ENCODE measurements around the gene SSC5D.
"Not testable (repeated sequence)": the region's sequence is repeated elsewhere in the genome, so short reads cannot be mapped to it uniquely, and the experiment has no call there.

The SSC5D gene

DNA sequence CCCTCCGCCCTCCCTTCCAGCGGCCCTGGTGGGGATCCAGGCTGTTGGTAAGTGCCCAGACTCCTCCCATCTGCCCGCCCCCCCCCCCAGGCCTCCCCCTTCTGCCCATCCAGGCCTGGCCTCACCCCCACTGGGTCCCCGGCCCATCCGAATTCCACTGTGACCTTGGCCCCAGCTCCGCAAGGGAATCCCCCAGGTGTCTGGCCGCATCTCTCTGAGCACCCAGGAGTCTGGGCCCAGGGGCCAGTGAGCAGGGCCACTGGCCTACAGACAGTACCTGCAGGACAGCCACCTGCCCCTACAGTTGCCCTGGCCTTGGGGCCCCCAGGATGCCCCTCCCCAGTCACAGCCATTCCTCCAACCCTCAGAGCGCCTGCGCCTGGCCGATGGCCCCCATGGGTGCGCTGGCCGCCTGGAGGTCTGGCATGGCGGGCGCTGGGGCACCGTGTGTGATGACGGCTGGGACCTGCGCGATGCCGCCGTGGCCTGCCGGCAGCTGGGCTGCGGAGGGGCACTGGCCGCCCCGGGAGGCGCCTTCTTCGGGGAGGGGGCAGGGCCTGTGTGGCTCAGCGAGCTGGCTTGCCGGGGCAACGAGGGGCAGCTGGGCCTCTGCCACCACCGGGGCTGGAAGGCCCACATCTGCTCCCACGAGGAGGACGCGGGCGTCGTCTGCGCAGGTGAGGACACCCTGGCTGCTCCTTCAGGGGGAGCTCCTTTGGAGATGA lies 912 bp downstream of the SSC5D start:
- DNase-seq = no peak

DNA sequence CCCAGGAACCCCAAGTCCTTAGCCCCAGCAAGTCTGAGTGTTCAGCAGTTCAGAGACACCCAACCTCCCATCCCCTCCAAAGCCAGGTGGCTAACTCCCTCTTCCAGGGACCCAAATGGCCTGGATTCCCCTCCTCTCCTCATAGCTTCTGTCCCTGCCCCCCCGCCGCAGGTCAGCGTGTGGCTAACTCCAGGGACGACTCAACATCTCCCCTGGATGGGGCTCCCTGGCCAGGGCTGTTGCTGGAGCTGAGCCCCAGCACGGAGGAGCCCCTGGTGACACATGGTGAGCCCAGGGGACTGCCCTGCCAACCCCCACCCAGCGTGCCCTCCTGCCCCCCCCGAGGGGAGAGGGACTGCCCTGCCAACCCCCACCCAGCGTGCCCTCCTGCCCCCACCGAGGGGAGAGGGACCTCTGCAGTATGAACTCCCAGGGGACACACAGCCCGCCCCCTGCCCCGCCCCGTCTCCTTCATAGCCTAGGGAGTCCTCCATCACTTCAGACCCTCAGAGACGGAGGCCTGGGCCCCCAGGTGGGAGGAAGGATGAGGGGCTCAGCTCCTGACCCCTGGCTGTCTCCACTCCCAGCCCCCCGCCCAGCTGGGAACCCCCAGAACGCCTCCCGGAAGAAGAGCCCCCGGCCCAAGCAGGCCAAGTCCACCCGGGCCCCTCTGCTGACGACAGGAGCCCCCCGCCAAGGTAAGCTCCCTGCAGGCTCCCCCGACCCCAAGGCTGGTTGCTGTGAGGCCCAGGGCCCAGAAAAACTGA lies 1.7 kb downstream of the SSC5D start:
- DNase-seq = no peak

DNA sequence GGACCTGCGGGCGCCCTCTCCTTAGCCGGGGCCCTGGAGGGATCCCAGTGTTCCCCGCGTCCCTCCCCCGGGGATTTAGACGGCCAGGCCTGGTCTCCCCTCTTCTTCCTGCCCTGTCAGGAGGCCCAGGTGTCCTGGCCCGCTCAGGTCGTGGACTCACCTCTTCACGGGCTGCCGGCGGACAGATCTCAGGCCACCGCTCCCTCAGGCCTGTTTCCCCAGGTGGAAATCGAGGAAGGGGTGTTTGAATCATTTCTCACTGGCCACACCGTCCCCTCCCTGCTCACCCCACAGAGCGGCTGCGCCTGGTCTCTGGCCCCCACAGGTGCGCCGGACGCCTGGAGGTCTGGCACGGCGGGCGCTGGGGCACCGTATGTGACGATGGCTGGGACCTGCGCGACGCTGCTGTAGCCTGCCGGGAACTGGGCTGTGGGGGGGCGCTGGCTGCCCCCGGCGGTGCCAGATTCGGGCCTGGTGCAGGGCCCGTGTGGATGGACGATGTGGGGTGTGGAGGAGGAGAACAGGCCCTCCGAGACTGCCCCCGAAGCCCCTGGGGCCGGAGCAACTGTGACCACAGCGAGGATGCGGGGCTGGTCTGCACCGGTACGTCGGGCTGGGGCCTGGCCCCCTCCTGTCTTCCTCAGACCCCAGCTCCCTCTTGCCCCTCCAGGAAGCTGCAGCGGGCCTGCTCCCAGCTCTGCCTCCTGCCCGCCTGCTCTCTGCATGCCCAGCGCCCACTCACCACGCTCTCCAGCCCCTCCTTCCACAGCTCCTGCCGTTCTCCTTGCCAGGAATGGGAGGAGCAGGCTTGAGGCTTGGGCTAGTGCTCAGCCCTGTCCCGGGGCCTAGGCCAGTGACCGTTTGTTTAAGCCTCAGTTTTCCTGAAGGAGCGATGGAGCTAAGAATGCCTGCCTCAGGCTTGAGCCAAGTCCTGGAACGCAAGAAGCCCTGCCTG lies 2.5 kb downstream of the SSC5D start:
- DNase-seq = no peak

DNA sequence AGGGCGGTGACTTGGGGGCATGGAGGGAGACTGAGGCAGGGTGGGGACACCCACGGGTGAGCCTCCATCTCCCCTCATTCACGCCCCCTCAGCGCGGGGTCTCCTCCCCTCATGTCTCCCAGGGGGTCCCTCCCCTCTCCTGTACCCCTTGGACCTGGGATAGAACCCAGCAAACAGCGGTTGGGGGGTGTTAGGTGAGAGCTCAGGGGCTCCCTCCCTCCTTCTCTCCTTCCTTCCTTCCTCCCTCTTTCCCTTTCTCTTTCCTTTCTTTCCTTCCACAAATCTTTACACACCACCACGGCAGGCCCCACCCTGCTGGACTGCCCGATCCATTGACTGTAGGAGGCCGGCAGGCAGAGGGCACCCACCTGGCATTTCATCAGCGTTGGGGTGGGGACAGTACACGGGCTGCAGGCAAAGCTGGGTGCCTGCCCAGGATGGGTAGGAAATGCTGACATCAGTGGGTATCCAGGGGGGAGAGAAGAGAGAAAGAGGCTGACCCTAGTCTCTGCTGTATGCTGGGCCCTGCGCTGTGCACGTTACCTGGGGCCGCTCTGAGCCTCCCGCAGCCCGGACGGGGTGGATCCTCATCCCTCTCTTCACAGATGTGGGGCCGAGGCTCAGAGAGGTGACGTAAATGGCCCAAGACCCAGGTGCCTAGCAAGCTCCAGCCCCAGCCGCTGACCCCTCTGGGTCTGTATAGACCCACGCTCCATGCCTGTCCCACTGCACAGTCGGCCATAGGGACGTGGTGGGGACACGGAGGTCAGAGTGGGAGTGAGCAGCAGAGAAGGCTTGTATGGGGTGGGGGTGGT lies 3.5 kb downstream of the SSC5D start:
- DNase-seq = no peak

DNA sequence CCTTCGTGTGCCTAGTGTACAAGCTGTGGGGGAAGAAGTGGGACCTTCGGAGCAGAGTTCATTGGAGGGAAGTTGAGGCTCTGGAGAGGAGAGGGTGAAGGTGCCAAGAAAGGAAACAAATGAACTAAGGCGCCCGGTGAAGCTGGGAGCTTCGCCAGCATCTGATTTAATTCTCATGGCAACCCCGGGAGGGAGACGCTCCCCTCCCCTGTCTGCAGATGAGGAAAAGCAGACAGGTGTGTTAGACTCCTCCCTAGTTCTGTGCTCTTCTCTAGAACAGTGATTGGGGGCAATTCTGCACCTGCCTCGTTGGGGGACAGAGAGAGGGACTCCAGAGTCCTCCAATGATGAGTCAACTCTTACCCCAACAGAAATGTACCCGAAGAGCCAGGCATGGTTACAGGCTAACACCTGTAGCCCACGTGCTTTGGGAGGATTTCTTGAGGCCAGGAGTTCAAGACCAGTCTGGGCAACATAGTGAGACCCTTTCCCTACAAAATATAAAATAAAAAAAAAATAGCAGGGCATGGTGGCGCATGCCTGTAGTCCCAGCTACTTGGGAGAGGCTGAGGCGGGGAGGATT lies 4.2 kb downstream of the SSC5D start:
- no peak for DNase-seq

DNA sequence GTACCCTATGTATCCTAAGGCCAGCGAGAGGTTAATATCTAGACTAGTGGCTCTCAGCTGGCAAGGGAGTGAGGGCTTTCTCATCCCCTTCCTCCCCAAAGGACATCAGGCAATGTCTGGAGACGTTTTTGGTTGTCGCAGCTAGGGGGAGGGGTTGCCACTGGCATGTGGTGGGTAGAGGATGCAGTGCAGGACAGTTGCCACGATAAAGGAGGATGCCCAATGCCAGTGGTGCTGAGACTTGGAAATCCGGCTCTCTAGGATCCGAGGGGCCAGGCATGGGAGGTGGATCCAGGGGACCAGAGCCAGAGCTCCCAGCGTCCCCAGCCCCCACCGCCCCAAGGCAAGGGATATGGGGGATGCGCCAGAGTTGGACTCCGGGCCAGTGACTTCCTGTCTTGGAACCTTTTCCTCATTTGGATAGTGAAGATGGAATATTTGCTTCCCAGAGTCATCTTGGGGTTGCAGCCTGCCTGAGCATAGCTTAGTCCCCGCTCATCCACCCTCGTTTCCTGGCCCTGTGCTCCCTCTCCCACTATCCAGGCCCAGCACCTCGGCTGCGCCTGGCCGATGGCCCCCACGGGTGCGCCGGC lies 4.9 kb downstream of the SSC5D start:
- DNase-seq = no peak

DNA sequence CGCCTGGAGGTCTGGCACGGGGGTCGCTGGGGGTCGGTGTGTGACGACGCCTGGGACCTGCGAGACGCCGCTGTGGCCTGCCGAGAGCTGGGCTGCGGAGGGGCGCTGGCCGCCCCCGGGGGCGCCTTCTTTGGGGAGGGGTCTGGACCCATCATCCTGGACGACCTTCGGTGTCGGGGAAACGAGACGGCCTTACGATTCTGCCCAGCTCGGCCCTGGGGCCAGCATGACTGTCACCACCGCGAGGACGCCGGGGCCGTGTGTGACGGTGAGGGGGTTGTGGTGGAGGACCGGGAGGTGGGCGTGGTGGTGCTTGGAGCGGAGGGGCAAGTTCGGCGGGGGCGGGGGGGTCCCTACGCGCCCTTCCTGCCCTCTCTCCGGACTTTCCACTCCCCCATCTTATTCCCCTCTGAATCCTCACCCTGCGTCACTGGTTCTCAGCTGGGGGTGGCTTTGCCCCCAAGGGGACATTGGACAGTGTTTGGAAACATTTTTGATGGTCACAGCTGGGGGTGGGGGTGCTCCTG lies 5.5 kb downstream of the SSC5D start:
- DNase-seq = no peak

DNA sequence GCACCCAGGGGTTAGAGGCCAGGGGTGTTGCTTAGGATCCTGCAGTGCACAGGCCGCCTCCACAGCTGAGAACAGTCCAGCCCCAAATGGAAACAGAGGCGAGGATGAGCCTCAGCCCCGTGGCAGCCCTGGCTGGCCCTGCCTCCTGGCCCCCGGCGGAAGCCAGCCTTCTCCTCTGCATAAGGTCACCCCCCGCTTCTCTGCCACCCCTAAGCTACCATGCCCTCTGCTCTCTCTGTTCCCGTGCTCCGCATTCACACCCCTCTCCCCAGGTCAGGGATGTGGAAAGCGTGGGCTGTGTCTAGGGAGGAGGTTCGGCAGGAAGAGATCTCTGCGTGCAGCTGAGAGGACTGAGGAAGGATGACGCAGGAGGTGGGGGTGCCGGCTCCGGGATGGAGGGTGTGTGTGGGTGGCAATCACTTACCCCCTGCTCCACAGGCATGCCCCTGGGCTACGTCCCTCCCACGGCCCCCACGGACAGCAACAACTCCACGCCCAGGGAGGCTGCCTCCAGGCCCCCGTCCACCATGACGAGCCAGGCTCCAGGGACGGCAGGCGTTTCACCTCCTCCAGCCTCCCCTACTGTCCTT lies 6.0 kb downstream of the SSC5D start:
- no peak for DNase-seq

DNA sequence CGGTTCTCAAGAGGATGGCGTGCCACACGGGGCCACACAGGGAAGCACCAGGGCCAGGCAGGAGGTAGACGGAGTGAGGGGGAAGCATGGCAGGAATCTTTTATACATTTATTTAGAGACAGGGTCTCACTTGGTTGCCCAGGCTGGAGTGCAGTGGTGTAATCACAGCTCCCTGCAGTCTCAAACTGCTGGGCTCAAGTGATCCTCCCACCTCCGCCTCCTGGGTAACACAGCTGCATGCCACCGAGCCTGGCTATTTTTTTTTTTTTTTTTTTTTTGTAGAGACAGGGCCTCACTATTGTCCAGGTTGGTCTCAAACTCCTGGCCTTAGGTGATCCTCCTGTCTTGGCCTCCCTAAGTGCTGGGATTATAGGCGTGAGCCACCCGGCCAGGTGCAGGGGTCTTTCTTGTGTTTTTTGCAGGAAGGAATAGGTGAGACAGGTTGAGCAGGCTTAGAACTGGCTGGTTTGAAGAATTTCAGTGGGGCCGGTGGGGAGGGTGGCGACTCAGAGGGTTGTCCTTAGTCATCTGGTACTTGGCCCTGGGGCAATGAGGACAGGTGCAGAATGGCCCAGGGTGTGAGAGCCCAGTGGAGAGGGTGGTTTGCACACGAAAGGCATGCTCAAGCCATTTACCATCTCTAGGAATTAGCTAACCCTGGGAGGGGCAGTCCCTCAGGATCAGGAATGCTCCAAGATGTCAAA lies 7.6 kb downstream of the SSC5D start:
- no peak for DNase-seq

DNA sequence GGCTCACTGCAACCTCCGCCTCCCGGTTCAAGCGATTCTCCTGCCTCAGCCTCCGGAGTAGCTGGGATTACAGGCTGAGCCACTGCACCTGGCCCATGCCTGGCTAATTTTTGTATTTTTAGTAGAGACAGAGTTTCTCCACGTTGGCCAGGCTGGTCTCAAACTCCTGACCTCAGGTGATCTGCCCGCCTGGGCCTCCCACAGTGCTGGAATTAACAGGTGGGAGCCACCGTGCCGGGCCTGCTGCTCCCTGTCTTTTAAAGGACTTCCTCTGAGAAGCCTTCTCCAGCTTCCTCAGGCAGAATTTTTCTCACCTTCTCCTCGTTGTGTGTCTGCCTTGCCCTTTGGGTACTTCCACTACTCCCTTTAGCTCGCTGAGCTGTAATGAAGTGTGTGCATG lies 8.6 kb downstream of the SSC5D start:
- not testable (repeated sequence) for DNase-seq

DNA sequence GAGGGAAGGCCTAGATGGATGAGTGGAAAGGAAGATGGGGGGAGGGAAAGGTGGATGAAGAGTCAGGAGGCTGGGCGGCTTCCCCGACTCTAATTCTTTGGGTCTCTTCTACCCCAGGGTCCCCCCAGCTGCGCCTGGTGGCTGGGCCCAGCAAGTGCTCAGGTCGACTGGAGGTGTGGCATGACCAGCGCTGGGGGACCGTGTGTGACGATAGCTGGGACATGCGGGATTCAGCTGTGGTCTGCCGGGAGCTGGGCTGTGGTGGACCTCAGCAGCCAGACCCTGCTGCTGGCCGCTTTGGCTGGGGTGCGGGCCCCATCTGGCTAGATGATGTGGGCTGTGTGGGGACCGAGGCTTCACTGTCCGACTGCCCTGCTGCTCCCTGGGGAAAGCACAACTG lies 9.5 kb downstream of the SSC5D start:
- no peak for DNase-seq

DNA sequence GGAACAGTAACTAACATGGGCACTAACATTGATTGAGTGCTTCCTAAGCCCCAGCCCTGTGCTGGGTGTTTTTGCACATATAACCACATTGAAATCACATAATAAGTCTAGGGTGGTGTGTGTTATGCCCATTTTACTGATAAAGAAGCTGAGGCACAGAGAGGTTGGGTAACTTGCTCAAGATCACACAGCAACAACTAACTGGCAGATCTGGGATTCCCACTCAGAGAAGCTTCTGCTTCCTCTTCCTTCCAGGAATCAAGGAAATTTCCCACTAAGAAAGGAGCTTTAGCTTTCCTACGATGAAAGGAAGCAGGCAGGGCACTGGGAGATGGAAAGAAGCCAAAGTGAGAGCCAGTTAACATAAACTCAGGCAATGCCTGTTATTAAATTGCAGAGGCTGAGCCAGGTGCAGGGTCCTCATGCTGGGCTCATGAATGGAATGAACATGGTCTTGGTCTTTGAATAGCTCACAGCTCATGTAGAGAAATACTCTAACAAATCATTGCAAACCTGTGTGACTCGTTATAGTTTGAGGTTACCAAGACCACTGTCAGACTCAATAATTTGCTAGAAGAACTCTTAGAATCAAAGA lies 10.1 kb downstream of the SSC5D start:
- no peak for DNase-seq

DNA sequence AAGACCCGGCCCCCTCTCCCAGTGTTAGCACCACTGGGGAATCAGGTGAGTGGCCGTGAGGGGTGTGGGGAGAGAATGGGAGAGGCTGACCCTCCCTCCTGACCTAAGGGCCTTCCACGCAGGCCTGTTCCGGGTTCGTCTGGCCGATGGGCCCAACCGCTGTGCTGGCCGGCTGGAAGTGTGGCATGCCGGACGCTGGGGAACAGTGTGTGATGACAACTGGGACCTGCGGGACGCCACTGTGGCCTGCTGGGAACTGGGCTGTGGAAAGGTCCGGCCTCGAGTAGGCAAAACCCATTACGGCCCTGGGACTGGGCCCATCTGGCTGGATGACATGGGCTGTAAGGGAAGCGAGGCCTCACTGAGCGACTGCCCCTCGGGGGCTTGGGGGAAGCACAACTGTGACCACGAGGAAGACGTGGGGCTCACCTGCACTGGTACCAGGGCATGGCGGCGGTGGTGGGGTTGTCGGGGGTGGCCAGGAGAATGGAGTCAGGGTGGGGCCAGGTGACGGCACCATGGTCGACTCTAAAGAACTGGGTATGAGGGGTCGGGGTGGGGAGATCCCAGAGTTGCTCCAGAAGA lies 12.2 kb downstream of the SSC5D start:
- no peak for DNase-seq

DNA sequence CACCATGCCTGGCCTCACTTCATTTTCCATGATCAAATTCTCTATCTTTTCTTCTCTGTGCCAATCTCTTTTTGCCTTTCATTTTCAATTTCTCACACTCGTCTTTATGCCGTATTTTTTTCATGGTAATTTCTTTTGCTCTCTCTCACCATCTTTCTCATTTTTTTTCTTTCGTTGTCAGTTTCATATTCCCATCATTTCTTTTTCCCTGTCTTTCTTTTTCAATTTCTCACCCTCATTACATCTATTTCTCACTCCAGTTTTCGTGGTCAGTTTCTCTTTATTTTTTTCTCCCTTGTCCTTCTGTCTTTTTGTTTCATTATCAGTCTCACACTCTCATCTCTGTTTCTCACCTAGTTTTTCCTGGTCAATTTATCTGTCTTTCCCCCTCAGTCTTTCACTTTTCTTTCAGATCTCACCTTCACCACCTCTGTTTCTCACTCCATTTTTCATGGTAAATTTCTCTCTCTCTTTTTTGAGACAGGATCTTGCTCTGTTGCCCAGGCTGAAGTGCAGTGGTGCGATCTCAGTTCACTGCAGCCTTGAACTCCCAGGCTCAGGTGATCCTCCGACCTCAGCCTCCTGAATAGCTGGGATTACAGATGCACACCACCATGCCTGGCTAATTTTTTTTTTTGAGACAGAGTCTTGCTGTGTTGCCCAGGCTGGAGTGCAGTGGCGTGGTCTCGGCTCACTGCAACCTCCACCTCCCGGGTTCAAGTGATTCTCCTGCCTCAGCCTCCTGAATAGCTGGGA lies 14.1 kb downstream of the SSC5D start:
- DNase-seq = no peak

DNA sequence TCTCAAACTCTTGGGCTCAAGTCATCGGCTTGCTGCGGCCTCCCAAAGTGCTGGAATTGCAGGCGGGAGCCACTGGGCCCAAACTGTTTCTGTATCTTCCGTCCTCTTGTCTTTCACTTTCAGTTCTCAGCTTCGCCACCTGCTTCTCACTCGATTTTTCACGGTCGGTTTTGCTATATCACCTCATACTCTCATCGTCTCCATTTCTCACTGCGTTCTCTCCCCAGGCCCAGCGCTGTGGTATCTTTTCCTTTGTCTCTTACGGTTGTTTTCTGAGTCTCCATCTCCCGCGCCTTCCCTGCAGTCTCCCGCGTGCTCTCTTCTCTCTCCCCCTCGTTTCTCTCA lies 14.9 kb downstream of the SSC5D start:
- no peak for DNase-seq

DNA sequence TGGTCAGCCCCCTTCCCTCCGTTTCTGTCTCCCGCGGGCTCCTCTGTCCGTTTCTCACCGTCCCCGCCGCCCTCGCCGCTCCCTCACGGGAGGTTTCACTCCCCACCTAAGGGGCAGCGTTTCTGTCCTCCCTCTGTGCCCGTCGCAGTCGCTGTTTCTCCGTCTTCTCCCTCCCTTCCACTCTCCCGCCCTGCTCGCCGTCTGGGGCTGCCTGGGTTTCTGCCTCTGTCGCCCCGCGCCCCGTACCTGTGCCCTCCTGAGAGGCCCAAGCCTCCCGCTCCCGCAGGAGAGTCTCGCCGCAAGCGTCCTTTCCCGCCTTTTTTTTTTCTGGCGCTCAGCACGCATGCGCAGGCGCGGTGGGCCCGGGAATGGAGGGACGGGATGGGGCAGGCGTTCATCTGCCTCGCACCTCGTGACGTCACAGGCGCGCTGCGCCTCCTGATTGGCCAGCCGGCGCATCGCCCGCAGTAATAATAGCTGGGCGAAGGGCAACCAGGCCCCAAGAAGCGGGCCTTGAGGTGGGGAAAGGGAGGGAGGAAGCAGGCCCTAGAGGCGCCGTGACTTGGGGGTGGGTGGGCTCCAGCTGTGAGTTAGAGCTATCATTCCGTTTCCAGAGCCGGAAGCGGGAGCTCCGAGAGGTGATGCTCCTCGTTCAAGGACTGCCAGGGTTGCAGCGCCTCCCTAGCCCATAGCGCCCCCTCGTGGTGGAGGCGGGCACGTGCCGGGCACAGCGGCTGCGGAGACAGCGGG lies 15.4 kb downstream of the SSC5D start:
- peak; percentile 94 for DNase-seq

DNA sequence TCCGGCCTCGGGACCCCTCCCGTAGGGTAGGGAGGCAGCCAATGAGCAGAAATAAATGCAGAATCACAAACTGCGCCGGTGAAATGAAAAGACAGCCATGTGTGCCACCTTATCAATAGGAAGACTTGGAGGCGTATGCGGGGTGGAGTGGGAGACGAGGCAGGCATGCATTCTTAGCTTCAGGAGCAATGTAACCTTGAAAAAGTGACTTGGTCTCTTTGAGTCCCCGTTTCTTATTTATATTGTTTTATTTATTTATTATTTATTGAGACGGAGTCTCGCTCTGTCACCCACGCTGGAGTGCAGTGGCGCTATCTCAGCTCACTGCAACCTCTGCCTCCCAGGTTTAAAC lies 16.0 kb downstream of the SSC5D start:
- no peak for DNase-seq

DNA sequence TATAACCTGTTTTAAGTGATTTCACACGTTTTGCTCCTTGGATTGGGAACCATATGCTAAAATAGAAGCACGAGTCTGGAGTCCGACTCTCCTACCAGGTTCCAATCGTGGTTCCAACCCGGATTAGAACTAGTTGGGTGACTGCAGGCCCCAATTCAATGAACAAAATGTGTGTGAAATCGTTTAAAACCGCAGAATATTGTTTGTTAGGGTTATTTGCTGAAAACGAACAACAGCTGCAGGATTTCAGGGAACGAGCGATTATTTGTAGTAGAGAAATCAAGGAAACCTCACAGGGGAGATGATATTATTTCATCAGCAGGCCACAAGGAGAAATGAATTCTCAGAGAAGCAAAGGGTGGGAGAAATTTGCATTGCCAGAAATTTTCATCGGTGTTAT lies 16.7 kb downstream of the SSC5D start:
- no peak for DNase-seq
